Activated CD4-positive, alpha-beta T cell treated with anti-CD3 and anti-CD28 coated beads for 4 hours (primary cell): Measurements from ENCODE around the gene SLC6A9.
A peak's percentile ranks its signal among the peaks of the same experiment; 100 is the strongest.

Experiments
- DNase-seq, 2 donors: peaks; one replicate each; pipeline ENCODE4 v3.0.0-alpha.2; 2020

The SLC6A9 gene

GRCh38 chr1:43981636-43982035 is 49.6 kb downstream of the SLC6A9 start:
- DNase-seq, result no peak

GRCh38 chr1:43981135-43981491 is 50.1 kb downstream of the SLC6A9 start:
- no peak for DNase-seq

- no peak for DNase-seq
Measured at GRCh38 chr1:43980255-43981134, 50.8 kb downstream of the SLC6A9 start.

GRCh38 chr1:43979528-43980254 is 51.6 kb downstream of the SLC6A9 start:
- DNase-seq, result peak; percentile 15 to 29

- DNase-seq, result no peak
Measured at GRCh38 chr1:43979261-43979527, 52.1 kb downstream of the SLC6A9 start.

- peak; percentile 14 to 21 for DNase-seq
Measured at GRCh38 chr1:43978551-43979260, 52.6 kb downstream of the SLC6A9 start, which contains the start of gene B4GALT2. Gene B4GALT2 (plus strand): TSS chr1:43979210. CDS start chr1:43981161, 1,951 bp downstream.

- no peak for DNase-seq
Measured at GRCh38 chr1:43978264-43978550, 53.1 kb downstream of the SLC6A9 start.

- DNase-seq, result no peak
Measured at GRCh38 chr1:43977376-43978263, 53.6 kb downstream of the SLC6A9 start.

GRCh38 chr1:43976890-43977289 is 54.4 kb downstream of the SLC6A9 start:
- no peak for DNase-seq

GRCh38 chr1:43976045-43976444 is 55.2 kb downstream of the SLC6A9 start:
- no peak for DNase-seq

- peak; percentile 22 to 25 for DNase-seq
Measured at GRCh38 chr1:43975249-43975961, 55.9 kb downstream of the SLC6A9 start.

GRCh38 chr1:43974443-43975248 is 56.6 kb downstream of the SLC6A9 start, which contains the start of gene ATP6V0B:
Gene ATP6V0B (plus strand): TSS chr1:43974960. CDS start chr1:43975041, 81 bp downstream.
- peak; percentile 94 for DNase-seq

- no peak for DNase-seq
Measured at GRCh38 chr1:43973981-43974442, 57.2 kb downstream of the SLC6A9 start.

GRCh38 chr1:43971336-43971980 is 59.8 kb downstream of the SLC6A9 start:
- DNase-seq, result no peak

- DNase-seq, result no peak
Measured at GRCh38 chr1:43970911-43971310, 60.4 kb downstream of the SLC6A9 start.

GRCh38 chr1:43970502-43970901 is 60.8 kb downstream of the SLC6A9 start:
- no peak for DNase-seq

- DNase-seq, result peak; percentile 95 to 96
Measured at GRCh38 chr1:43969746-43970466, 61.4 kb downstream of the SLC6A9 start, which contains the start of gene DPH2. Gene DPH2 (plus strand): TSS chr1:43970010. CDS start chr1:43970176, 166 bp downstream.

GRCh38 chr1:43969416-43969745 is 61.9 kb downstream of the SLC6A9 start:
- DNase-seq, result no peak

- no peak for DNase-seq
Measured at GRCh38 chr1:43968348-43968948, 62.8 kb downstream of the SLC6A9 start.
